D721Med (cell line): Measurements from ENCODE around the gene CORO2B.

Source experiments
- DNase-seq: peaks from one replicate; pipeline ENCODE4 v3.0.0; 2011; ENCODE audit warnings: low spot score; ENCODE audit not compliant: insufficient read length
- FAIRE-seq: peaks from 2 replicates; lab custom pipeline; 2011; peaks lifted over from hg19 to GRCh38; lab: Jason Lieb, UNC
- CTCF ChIP-seq: IDR thresholded peaks from 2 replicates; pipeline ENCODE4 v1.5.1; 2012; ENCODE audit warnings: mild to moderate bottlenecking, control low read depth; ENCODE audit not compliant: insufficient read depth; ENCODE audit errors: missing control alignments

Gene CORO2B

GRCh38 chr15:68635141-68635540 is 56.3 kb downstream of the CORO2B start:
- FAIRE-seq (no peak), DNase-seq (no peak)
- no peak for TF ChIP-seq CTCF

DNA sequence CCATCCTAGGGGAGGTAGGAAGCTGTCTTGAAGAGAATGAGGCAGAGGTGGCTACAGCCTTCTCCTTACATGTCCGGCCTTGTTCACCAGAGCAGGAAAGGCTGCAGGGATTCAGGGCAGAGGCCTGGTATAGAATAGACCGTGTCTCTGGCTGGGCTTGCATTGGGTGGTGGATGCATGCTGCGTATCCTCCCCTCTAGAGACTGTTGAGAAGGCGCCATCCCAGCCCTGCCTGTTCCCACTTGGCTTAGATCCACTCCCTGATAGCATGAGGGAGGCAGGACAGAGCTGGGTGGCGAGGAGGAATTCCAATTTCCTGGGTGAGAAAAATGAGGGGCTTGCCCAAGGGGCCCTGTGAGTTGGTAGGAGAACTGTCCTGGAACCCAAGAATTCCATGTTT is 57.5 kb downstream of the CORO2B start:
- no peak for DNase-seq
- no peak for TF ChIP-seq CTCF
- no peak for FAIRE-seq

GRCh38 chr15:68637767-68638404 is 59.1 kb downstream of the CORO2B start:
- no peak for DNase-seq
- no peak for TF ChIP-seq CTCF
- no peak for FAIRE-seq

DNA sequence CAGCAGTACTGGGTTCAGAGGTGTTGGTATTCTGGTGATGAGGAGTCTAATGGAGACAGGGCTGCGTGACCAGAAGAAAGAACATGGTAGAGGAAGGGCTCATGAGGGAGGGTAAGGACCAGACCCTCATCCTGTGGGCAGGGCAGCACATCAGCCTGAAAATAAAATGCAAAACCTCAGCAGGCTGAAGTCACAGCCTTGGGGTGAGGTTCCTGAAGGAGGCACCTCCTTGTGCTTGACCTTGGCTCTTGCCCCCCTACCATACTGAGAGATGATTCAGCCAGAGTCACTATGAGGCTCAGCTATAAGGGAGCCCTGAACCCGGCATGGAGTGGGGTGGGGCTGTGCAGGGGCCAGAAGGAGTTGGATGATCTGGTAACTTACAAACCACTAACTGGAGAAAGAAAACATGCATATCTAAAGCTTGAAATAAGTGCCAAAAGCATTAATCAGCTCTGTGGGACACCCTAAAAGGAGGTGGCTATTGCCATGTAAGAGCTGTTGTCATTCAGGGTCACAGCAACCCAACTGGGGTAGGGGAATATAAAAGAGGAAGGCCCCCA is 60.2 kb downstream of the CORO2B start:
- DNase-seq (no peak), FAIRE-seq (no peak)
- no peak for TF ChIP-seq CTCF

DNA sequence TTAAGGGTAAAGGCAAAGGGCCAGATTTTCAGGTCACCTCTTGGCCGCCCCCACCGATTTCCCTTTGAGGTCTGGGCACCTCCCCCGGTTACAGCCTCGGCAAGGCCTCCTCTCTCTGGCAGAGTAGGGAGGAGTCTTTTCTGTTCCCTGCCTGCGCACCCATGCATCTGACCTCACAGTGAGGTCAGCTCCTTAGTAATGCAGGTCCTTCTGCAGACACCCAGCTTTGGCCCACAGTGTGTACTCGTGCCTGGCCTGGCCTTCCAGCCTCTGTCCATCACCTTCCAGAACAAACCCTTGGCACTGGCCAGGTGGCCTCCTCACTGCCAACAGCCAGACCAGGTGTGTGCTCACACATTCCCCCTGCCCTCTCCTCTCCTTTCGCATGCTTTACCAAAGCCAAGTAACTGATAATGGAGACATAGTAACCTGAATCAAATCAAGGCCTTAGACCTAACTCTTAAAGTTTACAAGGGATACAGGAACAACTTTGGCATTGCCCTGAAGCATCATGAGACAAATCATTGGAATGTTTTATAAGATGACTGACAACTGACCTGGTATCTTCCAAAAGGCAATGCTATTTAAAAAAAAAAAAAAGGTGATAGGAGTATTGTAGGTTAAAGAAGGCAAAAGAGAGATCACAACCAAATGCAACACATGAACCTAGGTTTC is 61.3 kb downstream of the CORO2B start:
- no peak for TF ChIP-seq CTCF
- DNase-seq (no peak), FAIRE-seq (no peak)

DNA sequence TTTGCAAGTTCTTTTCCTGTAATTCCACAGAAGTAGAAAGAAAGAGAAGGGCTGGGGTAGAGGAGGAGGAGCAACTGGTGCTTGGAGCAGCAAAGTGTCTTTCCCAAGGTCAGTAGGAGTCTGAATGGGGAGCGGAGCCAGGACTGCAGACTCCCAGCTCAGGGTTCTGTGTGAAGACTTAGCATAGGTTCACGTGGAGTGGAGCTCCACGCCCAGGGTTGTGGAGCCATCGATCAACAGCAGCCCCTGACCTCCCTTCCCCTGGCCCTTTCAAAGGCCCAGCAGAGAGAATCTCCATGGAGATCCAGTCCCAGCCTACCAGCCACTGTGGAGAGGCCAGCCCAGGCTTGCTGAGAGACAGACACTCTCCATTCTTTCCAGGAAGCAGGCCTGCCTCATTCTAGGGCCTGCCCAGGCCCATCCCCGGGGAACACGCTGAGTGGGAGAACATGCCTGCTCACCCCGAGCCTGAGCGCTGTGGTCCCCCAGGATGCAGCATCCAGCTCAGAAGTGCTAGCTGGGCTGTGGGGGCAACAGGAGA is 62.1 kb downstream of the CORO2B start:
- no peak for TF ChIP-seq CTCF
- FAIRE-seq, result no peak
- no peak for DNase-seq
